C4-2B (cell line): ENCODE measurements around the gene ADAP1.

Experiments
- ZFX ChIP-seq: fragments of 450-650 bp; IDR thresholded peaks from 2 replicates; pipeline ENCODE4 v1.6.1; 2017
- TF ChIP-seq, protein P1 (sequence below): fragments of 450-650 bp; conservative IDR thresholded peaks from 2 replicates; pipeline ENCODE4 v1.5.1; 2017; ENCODE audit warnings: mild to moderate bottlenecking

DNA sequence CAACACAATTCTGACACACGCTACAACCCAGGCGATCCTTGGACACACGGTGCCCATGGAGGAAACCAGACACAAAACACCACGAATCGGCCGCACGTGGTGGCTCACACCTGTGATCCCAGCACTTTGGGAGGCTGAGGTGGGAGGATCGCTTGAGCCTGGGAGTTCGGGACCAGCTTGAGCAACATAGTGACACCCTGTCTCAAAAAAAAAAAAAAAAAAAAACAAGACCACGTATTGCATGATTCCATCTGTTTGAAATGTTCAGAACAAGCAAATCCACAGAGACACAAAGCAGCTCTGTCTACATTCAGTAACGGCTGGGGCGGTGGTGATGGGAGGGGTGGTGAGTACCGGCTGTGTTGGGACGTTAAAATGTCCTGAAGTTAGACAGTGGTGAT is 25.2 kb downstream of the ADAP1 start:
- TF ChIP-seq, protein P1, sequence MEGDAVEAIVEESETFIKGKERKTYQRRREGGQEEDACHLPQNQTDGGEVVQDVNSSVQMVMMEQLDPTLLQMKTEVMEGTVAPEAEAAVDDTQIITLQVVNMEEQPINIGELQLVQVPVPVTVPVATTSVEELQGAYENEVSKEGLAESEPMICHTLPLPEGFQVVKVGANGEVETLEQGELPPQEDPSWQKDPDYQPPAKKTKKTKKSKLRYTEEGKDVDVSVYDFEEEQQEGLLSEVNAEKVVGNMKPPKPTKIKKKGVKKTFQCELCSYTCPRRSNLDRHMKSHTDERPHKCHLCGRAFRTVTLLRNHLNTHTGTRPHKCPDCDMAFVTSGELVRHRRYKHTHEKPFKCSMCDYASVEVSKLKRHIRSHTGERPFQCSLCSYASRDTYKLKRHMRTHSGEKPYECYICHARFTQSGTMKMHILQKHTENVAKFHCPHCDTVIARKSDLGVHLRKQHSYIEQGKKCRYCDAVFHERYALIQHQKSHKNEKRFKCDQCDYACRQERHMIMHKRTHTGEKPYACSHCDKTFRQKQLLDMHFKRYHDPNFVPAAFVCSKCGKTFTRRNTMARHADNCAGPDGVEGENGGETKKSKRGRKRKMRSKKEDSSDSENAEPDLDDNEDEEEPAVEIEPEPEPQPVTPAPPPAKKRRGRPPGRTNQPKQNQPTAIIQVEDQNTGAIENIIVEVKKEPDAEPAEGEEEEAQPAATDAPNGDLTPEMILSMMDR: no peak
- TF ChIP-seq ZFX: no peak
